HCT116 (cell line): Measurements from ENCODE around the gene PARM1. TPM values are rescaled to one million over a fixed set of nuclear protein-coding genes. Genes with fewer than 3 reads are reported as not detected.

Experiments used
- ATAC-seq: fragments of 200-7000 bp; cut with Tn5 transposase; 2 replicates; pipeline ENCODE4 v1.9.1; 2020; ENCODE audit warnings: mild to moderate bottlenecking, moderate library complexity
- BruUV-seq: library from RNA; stranded (reverse); fragments of 400-500 nt; replicated peaks from 2 replicates; lab custom pipeline; 2021; lab: Mats Ljungman, UMichigan
- CTCF ChIA-PET: fragments of 300-600 bp; sonication (Branson Sonifier 250); formaldehyde crosslinking; loops from one replicate; lab custom pipeline; 2021; ENCODE audit warnings: antibody characterized with exemption; lab: Charles Lee
- POLR2A ChIA-PET: fragments of 300-600, 350-600 bp; sonication (Branson Sonifier 250); formaldehyde crosslinking; loops from one replicate; lab custom pipeline; 2021; ENCODE audit warnings: antibody characterized with exemption; lab: Charles Lee
- RAD21 ChIA-PET, 2 experiments: fragments of 300-600 bp; sonication (Branson Sonifier 250); formaldehyde crosslinking; loops; one replicate each; lab custom pipeline; 2023; ENCODE audit warnings: low total read pairs in 2 of 2; ENCODE audit not compliant: uncharacterized antibody in 2 of 2, unreplicated experiment in 2 of 2, low non-redundant PET in 1 of 2; lab: Charles Lee
- DNase-seq: peaks from one replicate; pipeline ENCODE4 v3.0.0-alpha.2; 2010; ENCODE audit warnings: low read depth, low spot score
- H2AFZ ChIP-seq: fragments of 200-600 bp; shearing (Covaris generic), sonication (generic); 2 replicates; pipeline ENCODE4 v1.6.1; 2017; ENCODE audit warnings: low read depth, mixed run types, mixed read lengths, antibody characterized with exemption, low read length; ENCODE audit not compliant: poor library complexity, severe bottlenecking
- H3K27ac ChIP-seq: 2 replicates; pipeline ENCODE4 v1.5.1; 2012; ENCODE audit warnings: low read depth, low read length
- H3K27me3 ChIP-seq: fragments of 200-600 bp; sonication (generic); 2 replicates; pipeline ENCODE4 v1.6.1; 2016; ENCODE audit warnings: mixed run types, low read length, mixed read lengths; ENCODE audit not compliant: insufficient read depth
- H3K36me3 ChIP-seq, 2 experiments: fragments of 200-500 bp in 1 of 2; fragments of 200-600 bp in 1 of 2; sonication (Bioruptor generic) in 1 of 2; sonication (generic) in 1 of 2; 2 replicates each; pipeline versions ENCODE4 v1.5.1 to v1.6.1; 2014 to 2016; ENCODE audit warnings: low read length in 2 of 2, inconsistent platforms in 1 of 2, mixed read lengths in 1 of 2, mixed run types in 1 of 2; ENCODE audit not compliant: insufficient read depth in 2 of 2, control insufficient read depth in 1 of 2
- H3K4me1 ChIP-seq, 2 experiments: fragments of 200-600 bp in 1 of 2; sonication (generic) in 1 of 2; 2 replicates each; pipeline versions ENCODE4 v1.5.1 to v1.6.1; 2012 to 2017; ENCODE audit warnings: low read length in 2 of 2, inconsistent platforms in 1 of 2, mild to moderate bottlenecking in 1 of 2, mixed read lengths in 1 of 2, mixed run types in 1 of 2, moderate library complexity in 1 of 2; ENCODE audit not compliant: insufficient read depth in 2 of 2, control insufficient read depth in 1 of 2
- H3K4me2 ChIP-seq: fragments of 200-600 bp; sonication (generic); 2 replicates; pipeline ENCODE4 v1.6.1; 2017; ENCODE audit warnings: mixed run types, low read length, mixed read lengths
- H3K4me3 ChIP-seq, 2 experiments: fragments of 200-600 bp in 1 of 2; sonication (generic) in 1 of 2; replicated peaks in 1 of 2; 2 replicates each; pipeline ENCODE4 v1.5.1; 2011 to 2016; ENCODE audit warnings: low read length in 2 of 2, control low read depth in 1 of 2, low read depth in 1 of 2, mild to moderate bottlenecking in 1 of 2, mixed read lengths in 1 of 2, mixed run types in 1 of 2
- H3K79me2 ChIP-seq: fragments of 200-600 bp; sonication (generic); 2 replicates; pipeline ENCODE4 v1.6.1; 2017; ENCODE audit warnings: mild to moderate bottlenecking, mixed run types, low read length, moderate library complexity, mixed read lengths; ENCODE audit not compliant: insufficient read depth
- H3K9ac ChIP-seq: fragments of 200-600 bp; sonication (generic); 2 replicates; pipeline ENCODE4 v1.6.1; 2016; ENCODE audit warnings: low read length, mixed read lengths
- H3K9me2 ChIP-seq: fragments of 200-600 bp; sonication (generic), shearing (Covaris generic); 2 replicates; pipeline ENCODE4 v1.6.1; 2017; ENCODE audit warnings: mixed run types, mild to moderate bottlenecking, moderate library complexity; ENCODE audit not compliant: insufficient read depth
- H3K9me3 ChIP-seq, 2 experiments: fragments of 200-500 bp in 1 of 2; fragments of 200-600 bp in 1 of 2; sonication (Bioruptor generic) in 1 of 2; sonication (generic) in 1 of 2; 2 replicates each; pipeline ENCODE4 v1.6.1; 2014 to 2017; ENCODE audit warnings: low read length in 2 of 2, mixed read lengths in 2 of 2, inconsistent platforms in 1 of 2, low read depth in 1 of 2, mild to moderate bottlenecking in 1 of 2, mixed run types in 1 of 2, moderate library complexity in 1 of 2; ENCODE audit not compliant: control insufficient read depth in 1 of 2, insufficient read depth in 1 of 2
- H4K20me1 ChIP-seq: fragments of 200-600 bp; sonication (generic), shearing (Covaris generic); 2 replicates; pipeline ENCODE4 v1.6.1; 2017; ENCODE audit warnings: mixed run types, mild to moderate bottlenecking, moderate library complexity; ENCODE audit not compliant: insufficient read depth
- CEBPB ChIP-seq: IDR thresholded peaks from 2 replicates; pipeline ENCODE4 v1.6.1; 2012; ENCODE audit warnings: low read depth
- ELF1 ChIP-seq: IDR thresholded peaks from 2 replicates; pipeline ENCODE4 v1.6.1; 2012; ENCODE audit warnings: low read depth, borderline replicate concordance
- EZH2 ChIP-seq: fragments of 200-600 bp; sonication (generic); IDR thresholded peaks from 2 replicates; pipeline ENCODE4 v1.6.1; 2017; ENCODE audit warnings: antibody characterized with exemption, mixed run types
- EZH2phosphoT487 ChIP-seq: fragments of 200-600 bp; IDR thresholded peaks from 2 replicates; pipeline ENCODE4 v1.6.1; 2018; ENCODE audit warnings: antibody characterized with exemption, borderline replicate concordance
- POLR2A ChIP-seq: IDR thresholded peaks from 2 replicates; pipeline ENCODE4 v1.7.0; 2011; ENCODE audit warnings: borderline replicate concordance; ENCODE audit not compliant: insufficient read depth, insufficient read length; ENCODE audit errors: extremely low read depth
- POLR2AphosphoS5 ChIP-seq: IDR thresholded peaks from 2 replicates; pipeline ENCODE4 v1.6.1; 2011; ENCODE audit warnings: mild to moderate bottlenecking, low read depth, low read length, moderate library complexity
- RAD21 ChIP-seq: IDR thresholded peaks from 2 replicates; pipeline ENCODE4 v1.6.1; 2012; ENCODE audit warnings: low read depth, mild to moderate bottlenecking
- YY1 ChIP-seq: IDR thresholded peaks from 2 replicates; pipeline ENCODE4 v1.6.1; 2011; ENCODE audit warnings: low read length, low read depth, moderate library complexity, mild to moderate bottlenecking; ENCODE audit not compliant: insufficient replicate concordance; ENCODE audit errors: extremely low read depth
- ZFX ChIP-seq: fragments of 450-650 bp; IDR thresholded peaks from 2 replicates; pipeline ENCODE4 v1.6.1; 2017
- ZNF274 ChIP-seq: fragments of 200-500 bp; sonication (Bioruptor generic); IDR thresholded peaks from 2 replicates; pipeline ENCODE4 v1.6.1; 2014; ENCODE audit warnings: mild to moderate bottlenecking, low read depth, low read length, inconsistent platforms
- intact Hi-C: fragments of 100-400 bp; cut with micrococcal nuclease; formaldehyde crosslinking; loops from 2 replicates; pipeline ENCODE4 v1.10.0; 2022
- total RNA-seq: library from RNA; stranded (reverse); gene quantifications from one replicate; pipeline ENCODE4 v1.2.1, GENCODE V29; 2021; ENCODE audit not compliant: unreplicated experiment
- TF ChIP-seq, protein P1 (sequence below): IDR thresholded peaks from 2 replicates; pipeline ENCODE4 v1.6.1; 2012
- TF ChIP-seq, protein P2 (sequence below): IDR thresholded peaks from 2 replicates; pipeline ENCODE4 v1.6.1; 2012; ENCODE audit warnings: low read depth
- TF ChIP-seq, protein P3 (sequence below), 3 experiments: fragments of 200-600 bp in 1 of 3; sonication (generic) in 1 of 3; IDR thresholded peaks in 2 of 3; conservative IDR thresholded peaks in 1 of 3; 2 replicates each; pipeline ENCODE4 v1.5.1; 2012 to 2017; ENCODE audit warnings: low read depth in 2 of 3, low read length in 2 of 3, antibody characterized with exemption in 1 of 3, borderline replicate concordance in 1 of 3, control low read depth in 1 of 3, mild to moderate bottlenecking in 1 of 3, mixed read lengths in 1 of 3, mixed run types in 1 of 3, moderate library complexity in 1 of 3; ENCODE audit not compliant: insufficient read depth in 1 of 3

PARM1 gene
- total RNA-seq, 1 experiment from 2014 or later, result 11.7 TPM

DNA sequence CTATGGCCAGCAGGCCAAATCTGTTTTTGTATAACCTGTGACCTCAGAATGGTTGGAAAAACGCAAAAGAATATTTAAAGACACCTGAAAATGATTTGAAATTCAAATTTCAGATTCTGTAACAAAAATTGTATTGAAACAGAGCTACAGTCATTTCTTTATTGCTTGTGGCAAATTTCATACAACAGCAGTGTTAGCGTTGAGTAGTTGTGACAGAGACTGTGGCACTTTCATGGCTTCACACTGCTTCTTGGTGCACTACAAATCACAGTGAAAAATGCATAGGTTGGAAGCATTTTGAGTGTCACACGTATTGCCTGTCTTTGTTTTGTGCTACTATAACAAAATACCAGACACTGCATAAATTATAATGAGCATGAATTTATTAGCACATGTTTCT is 12.2 kb upstream of the PARM1 start:
- TF ChIP-seq RAD21 (no peak), EZH2 (no peak), POLR2AphosphoS5 (no peak), ZNF274 (no peak), EZH2phosphoT487 (no peak), CEBPB (no peak), YY1 (no peak), POLR2A (no peak), ELF1 (no peak), ZFX (no peak)
- TF ChIP-seq, protein P1, sequence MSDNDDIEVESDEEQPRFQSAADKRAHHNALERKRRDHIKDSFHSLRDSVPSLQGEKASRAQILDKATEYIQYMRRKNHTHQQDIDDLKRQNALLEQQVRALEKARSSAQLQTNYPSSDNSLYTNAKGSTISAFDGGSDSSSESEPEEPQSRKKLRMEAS, result no peak
- TF ChIP-seq, protein P2, sequence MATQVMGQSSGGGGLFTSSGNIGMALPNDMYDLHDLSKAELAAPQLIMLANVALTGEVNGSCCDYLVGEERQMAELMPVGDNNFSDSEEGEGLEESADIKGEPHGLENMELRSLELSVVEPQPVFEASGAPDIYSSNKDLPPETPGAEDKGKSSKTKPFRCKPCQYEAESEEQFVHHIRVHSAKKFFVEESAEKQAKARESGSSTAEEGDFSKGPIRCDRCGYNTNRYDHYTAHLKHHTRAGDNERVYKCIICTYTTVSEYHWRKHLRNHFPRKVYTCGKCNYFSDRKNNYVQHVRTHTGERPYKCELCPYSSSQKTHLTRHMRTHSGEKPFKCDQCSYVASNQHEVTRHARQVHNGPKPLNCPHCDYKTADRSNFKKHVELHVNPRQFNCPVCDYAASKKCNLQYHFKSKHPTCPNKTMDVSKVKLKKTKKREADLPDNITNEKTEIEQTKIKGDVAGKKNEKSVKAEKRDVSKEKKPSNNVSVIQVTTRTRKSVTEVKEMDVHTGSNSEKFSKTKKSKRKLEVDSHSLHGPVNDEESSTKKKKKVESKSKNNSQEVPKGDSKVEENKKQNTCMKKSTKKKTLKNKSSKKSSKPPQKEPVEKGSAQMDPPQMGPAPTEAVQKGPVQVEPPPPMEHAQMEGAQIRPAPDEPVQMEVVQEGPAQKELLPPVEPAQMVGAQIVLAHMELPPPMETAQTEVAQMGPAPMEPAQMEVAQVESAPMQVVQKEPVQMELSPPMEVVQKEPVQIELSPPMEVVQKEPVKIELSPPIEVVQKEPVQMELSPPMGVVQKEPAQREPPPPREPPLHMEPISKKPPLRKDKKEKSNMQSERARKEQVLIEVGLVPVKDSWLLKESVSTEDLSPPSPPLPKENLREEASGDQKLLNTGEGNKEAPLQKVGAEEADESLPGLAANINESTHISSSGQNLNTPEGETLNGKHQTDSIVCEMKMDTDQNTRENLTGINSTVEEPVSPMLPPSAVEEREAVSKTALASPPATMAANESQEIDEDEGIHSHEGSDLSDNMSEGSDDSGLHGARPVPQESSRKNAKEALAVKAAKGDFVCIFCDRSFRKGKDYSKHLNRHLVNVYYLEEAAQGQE, result no peak
- TF ChIP-seq, protein P3, sequence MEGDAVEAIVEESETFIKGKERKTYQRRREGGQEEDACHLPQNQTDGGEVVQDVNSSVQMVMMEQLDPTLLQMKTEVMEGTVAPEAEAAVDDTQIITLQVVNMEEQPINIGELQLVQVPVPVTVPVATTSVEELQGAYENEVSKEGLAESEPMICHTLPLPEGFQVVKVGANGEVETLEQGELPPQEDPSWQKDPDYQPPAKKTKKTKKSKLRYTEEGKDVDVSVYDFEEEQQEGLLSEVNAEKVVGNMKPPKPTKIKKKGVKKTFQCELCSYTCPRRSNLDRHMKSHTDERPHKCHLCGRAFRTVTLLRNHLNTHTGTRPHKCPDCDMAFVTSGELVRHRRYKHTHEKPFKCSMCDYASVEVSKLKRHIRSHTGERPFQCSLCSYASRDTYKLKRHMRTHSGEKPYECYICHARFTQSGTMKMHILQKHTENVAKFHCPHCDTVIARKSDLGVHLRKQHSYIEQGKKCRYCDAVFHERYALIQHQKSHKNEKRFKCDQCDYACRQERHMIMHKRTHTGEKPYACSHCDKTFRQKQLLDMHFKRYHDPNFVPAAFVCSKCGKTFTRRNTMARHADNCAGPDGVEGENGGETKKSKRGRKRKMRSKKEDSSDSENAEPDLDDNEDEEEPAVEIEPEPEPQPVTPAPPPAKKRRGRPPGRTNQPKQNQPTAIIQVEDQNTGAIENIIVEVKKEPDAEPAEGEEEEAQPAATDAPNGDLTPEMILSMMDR (IDR thresholded peaks at IDR 0.05 in 2 of 3, conservative IDR thresholded peaks at IDR 0.05 in 1 of 3; ENCODE audit: borderline replicate concordance in 1 of 3, insufficient read depth in 1 of 3, low read depth in 2 of 3, low read length in 2 of 3), result no peak
- H3K27ac ChIP-seq, result no peak overlapping the region
- BruUV-seq, result no TSS peak

More for the DNA sequence above, 12.2 kb upstream of the PARM1 start:
- Histone ChIP-seq H3K79me2 (no peaks in the 10 kb centered on the region), H3K9me3 (no peaks in the 10 kb centered on the region), H3K36me3 (no peaks in the 10 kb centered on the region), H3K9ac (no peak overlapping the region), H4K20me1 (no peaks in the 10 kb centered on the region), H3K4me1 (no peaks in the 10 kb centered on the region), H2AFZ (no peak overlapping the region), H3K4me2 (no peak overlapping the region), H3K4me3 (no peak overlapping the region), H3K9me2 (no peaks in the 10 kb centered on the region), H3K27me3 (no peaks in the 10 kb centered on the region)
- no peak for DNase-seq
- ChIA-PET POLR2A (no interaction called here), CTCF (interaction anchor here (1.3 to 1.5 kb wide), 2 partner anchors 12 to 46 kb away, joined by 5 read pairs; partner anchors contain the start of gene PARM1), RAD21 (no interaction called here)
- no peak for ATAC-seq
- intact Hi-C loops, result no loop called here
